NCI-H2227 (cell line): ENCODE measurements around the gene AGAP1.

Source experiments
- DNase-seq: peaks from one replicate; lab custom pipeline; 2025; ENCODE audit not compliant: unreplicated experiment; lab: John Stamatoyannopoulos, UW

AGAP1 gene

DNA sequence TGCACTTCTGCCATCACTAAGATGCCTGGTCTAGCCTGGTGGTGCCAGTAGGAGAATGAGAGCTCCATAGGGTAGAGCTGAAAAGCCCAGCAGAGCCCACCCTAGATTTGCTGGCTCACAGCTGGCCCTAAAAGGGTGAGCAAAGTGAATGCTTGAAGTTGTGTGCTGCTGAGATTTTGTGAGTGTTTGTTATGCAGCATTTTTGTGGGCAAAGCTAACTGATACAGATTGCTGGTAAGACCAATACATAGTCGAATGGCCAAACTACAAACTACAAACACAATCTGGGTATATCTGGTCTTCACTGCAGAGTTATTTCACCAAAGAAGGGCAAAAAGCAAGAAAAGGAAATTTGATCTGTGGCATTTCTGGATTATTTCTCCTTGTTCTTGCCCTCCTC is 7.1 kb upstream of the AGAP1 start:
- no peak for DNase-seq

DNA sequence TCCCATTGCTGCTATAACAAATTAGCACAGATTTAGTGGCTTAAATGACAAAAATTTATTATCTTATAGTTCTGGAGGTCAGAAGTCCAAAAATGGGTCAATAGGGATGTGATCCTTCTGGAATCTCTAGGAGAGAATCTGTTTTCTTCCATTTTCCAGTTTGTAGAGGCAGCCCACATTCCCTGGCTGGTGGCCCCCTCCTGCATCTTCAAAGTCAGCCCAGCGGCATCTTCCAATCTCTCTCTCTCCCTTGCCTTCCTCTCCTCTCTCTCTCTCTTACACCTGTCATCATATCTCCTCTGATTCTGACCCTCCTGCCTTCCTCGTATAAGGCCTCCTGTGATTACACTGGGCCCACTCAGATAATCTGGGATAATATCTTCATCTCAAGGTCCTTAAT is 3.9 kb upstream of the AGAP1 start:
- DNase-seq, result no peak

GRCh38 chr2:235492850-235493344 is 946 bp upstream of the AGAP1 start:
- DNase-seq, result no peak

GRCh38 chr2:235493402-235493774 is 455 bp upstream of the AGAP1 start:
- DNase-seq, result no peak

GRCh38 chr2:235494716-235495372 is 1.0 kb downstream of the AGAP1 start:
- DNase-seq, result peak; percentile 56

DNA sequence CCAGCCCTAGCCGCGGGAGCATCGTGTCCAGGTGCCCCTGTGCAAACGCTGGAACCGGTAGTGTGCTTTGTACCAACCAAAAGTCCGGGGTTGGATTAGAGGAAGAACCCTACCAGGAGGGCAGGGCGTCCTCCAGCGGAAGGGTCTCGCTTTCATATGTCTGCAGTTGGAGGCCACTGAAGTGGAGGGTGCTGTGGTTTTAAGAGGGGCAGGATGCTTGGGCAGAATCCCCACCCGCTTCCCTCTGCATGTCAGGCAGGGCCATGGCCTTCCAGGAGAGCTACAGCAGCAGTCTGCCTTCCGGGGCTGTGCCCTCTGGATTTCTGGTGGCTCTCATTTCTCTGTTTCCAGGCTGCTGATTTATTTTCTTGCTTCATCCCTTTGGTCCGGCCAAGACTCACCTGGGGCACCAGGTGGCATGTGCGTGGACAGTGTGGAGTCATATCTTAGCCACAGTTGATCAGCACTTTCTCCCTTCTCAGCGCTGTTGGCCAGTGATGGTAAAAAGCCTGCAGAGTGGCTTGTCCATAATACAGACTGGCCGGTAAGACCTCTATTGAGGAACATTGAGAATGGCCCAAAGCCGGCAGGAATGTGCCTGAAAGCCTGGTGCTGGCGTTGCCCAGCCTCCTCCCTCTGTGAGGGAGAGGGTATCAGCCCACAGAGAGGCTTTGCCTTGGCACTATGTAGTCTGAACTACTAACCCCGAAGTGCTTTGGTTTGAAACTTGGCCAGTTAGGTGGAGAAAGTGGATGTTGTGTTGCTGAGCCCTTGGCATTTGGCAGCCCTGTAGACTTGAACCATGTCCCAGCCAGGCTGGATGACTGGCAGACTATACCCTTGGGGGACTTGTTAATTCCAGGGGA is 1.8 kb downstream of the AGAP1 start:
- peak; percentile 19 for DNase-seq

- DNase-seq, result peak; percentile 7
Measured at GRCh38 chr2:235496239-235496621, 2.4 kb downstream of the AGAP1 start.

DNA sequence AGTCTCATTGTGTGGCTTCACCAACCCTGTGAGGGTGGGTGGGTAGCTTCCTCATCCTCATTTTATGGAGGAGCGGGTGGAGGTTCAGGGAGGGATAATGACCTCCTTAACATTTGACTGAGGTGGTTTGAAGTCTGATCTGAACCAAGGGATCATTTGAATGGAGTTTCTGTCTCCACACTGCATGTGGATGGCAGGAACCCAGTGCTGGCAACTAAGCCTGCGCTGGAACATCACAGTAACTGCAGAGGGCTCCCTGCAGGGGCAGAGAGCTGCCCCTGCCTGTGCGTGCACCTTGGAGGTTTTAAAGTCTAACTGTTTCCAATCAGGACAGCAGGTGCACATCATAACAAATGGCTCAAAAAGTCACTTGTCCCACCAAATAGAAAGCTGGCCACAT is 3.3 kb downstream of the AGAP1 start:
- DNase-seq, result no peak

- DNase-seq, result no peak
Measured at GRCh38 chr2:235498541-235498940, 4.7 kb downstream of the AGAP1 start.

GRCh38 chr2:235498946-235499812 is 5.3 kb downstream of the AGAP1 start:
- DNase-seq, result no peak

DNA sequence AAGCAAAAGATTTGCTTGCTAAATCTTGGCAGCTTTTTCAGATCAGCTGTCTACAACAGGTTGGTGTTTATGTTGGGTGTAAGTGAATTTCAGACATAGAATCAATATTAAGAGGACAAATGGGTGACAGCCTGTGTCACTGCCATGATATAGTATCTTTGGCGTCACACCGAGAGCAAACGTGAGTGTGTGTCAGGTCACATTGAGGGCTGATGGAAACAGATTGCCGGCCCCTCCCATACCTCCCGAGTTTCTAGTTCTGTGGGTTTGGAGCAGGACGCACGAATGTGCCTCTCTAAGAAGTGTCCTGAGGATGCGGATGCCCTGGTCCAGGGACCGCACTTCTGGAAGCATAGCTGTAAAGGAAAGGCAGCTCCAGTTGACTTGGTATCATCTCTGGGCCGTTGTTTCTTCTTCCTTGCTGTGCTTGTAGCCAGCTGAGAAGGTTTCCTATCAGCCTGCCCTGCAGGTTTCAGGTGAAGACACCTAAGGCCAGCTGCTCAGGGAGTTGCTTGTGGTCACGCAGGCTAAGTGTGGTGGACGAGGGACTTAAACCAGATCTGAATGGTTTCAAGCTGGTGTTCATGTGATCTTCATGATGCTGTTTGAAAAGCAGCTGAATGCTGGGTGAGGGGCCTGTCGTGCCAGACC is 6.4 kb downstream of the AGAP1 start:
- no peak for DNase-seq

GRCh38 chr2:235500761-235501672 is 7.2 kb downstream of the AGAP1 start:
- no peak for DNase-seq

DNA sequence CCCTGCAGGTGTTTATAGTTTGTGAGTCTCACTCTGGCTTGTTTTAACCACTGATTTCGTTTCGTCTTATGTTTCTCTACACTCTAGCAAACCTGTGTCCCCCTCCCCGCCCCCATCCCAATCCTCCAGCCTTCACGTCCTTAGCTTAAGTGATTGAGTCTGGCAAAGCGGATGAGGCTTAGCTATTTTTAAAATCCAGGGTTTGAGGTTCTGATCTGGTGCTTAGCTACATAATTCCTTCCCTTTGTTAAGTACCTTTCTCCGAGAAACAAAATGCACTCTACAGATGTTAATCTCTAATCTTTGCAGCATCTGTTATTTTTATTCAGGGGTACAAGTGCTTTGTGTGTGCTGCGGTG is 7.8 kb downstream of the AGAP1 start:
- DNase-seq, result peak; percentile 28

GRCh38 chr2:235502336-235502735 is 8.5 kb downstream of the AGAP1 start:
- no peak for DNase-seq

- no peak for DNase-seq
Measured at GRCh38 chr2:235504441-235505180, 10.8 kb downstream of the AGAP1 start.

DNA sequence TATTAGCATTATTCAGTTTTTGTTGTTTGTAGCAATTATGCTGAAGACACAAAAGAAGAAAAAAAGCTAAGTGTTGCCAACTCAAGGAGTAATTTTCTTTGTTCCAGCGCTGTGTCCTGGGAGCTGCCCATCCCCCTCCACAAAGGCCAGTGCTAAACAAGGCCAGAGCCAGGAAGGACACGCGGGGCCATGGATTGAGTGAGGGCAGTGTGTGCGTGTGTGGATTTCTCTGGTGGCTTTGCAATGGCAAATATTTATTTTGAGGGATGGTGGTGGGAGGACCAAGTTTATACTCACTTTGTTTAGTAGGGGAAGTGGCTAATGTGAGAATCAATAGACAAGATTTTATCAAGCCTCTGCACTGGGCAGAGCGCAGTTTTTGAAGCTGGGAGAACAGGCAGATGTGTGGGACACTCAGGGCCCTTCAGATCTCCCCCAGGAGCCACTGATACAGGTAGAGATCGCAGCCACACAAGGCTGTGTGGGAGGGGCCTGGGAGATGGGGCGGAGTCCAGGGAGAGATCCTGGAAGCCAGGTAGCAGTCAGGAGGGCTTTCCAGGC is 11.4 kb downstream of the AGAP1 start:
- DNase-seq, result no peak

DNA sequence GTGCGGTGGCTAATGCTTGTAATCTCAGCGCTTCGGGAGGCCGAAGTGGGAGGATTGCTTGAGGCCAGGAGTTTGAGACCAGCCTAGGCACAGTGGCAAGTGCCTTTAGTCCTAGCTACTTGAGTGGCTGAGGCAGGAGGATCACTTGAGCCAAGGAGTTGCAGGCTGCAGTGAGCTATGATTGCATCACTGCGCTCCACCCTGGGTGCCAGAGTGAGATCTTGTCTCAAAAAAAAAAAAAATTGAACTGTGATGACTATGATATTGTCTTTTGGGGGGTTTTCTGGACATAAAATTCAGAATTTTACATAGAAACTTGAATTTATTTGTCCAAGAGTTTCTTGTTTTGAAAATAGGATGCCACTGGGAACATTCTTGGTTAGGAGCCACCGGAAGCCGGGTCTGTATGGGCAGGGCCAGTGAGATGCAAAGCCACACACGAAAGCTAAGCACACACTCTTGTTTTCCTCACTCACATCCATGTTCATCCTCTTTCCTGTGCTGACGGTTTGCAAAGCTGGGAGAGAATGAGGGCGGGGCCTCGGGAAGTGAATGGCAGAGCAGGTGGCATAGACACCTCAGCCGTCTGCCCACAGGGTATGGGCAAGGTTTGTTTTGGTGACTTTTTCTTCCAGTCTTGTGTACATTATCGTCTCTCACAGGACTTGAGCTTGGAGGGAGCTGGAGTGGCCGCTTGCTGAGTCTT is 12.6 kb downstream of the AGAP1 start:
- DNase-seq, result no peak

DNA sequence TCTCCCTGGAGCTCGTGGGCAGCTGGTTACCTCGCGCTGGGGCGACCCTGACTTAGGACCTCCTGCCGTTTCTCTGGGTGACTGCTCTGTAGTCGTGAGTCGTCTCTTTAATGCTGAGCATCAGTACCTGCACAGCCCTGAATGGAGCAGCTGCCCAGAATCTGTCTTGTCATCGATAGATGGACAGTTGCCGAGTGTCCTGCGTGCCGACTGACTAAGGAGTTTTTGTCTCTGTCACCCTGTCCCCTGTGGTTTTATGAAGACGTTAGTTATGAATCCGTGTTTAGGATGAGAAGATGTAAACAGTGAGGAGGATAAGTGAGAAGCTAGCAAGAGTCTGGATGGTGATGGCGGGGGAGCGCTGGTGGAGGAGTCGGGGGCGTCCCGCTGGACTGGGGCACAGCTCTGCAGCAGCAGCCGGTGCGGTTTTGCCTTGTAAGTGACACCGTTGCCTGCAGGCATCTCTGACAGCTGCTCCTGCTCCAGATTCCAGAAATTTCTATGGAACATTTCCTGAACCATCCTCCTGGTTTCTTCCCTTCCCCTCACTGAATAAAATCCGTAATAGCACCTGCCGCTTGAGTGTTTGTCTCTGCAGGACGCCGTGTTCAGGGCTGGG is 13.3 kb downstream of the AGAP1 start:
- DNase-seq, result no peak
